Testis (tissue), 3 donors: ENCODE data around the gene EIF4G3. TPM values are rescaled to one million over a fixed set of nuclear protein-coding genes. Genes with fewer than 3 reads are reported as not detected.
"Not testable (repeated sequence)": the region's sequence is repeated elsewhere in the genome, so short reads cannot be mapped to it uniquely, and the experiment has no call there.

Source experiments
- DNase-seq: peaks from one replicate; pipeline ENCODE4 v3.0.0-alpha.2; 2019
- H3K27ac ChIP-seq, 2 donors: fragments of 200-600 bp; sonication (generic); one replicate each; pipeline ENCODE4 v1.5.1; 2019
- H3K27me3 ChIP-seq: fragments of 200-600 bp; sonication (generic); one replicate; pipeline ENCODE4 v1.5.1; 2019
- H3K36me3 ChIP-seq: fragments of 200-600 bp; sonication (generic); one replicate; pipeline ENCODE4 v1.5.1; 2017; ENCODE audit warnings: low read depth; ENCODE audit errors: missing control alignments
- H3K4me1 ChIP-seq: fragments of 200-600 bp; sonication (generic); one replicate; pipeline ENCODE4 v1.5.1; 2019
- H3K4me3 ChIP-seq, 2 donors: fragments of 200-600 bp; sonication (generic); one replicate each; pipeline ENCODE4 v1.5.1; 2017 to 2019
- H3K9me3 ChIP-seq: fragments of 200-600 bp; sonication (generic); one replicate; pipeline ENCODE4 v1.5.1; 2017
- CTCF ChIP-seq, 3 experiments: fragments of 450-650 bp in 2 of 3; fragments of 200-600 bp in 1 of 3; sonication (generic) in 1 of 3; IDR thresholded peaks; one replicate each; pipeline ENCODE4 v1.5.1; 2016 to 2019; ENCODE audit warnings: antibody characterized with exemption in 3 of 3, mild to moderate bottlenecking in 2 of 3, moderate library complexity in 1 of 3
- POLR2A ChIP-seq: fragments of 450-650 bp; IDR thresholded peaks from one replicate; pipeline ENCODE4 v1.6.1; 2017; ENCODE audit warnings: antibody characterized with exemption, mild to moderate bottlenecking, moderate library complexity
- WGBS, 2 donors: methylation state at CpG; one replicate each; pipeline ENCODE4 v1.1.5; 2018; 5-methylcytosine and 5-hydroxymethylcytosine counted together
- intact Hi-C: fragments of 100-400 bp; cut with DNase I; formaldehyde crosslinking; loops from one replicate; pipeline ENCODE4 v1.15.1; 2023; ENCODE audit warnings: low total_unique reads
- polyA plus RNA-seq: library from polyadenylated mRNA; stranded (reverse); fragments of 350-450 nt; fragmentation: Illumina TruSeq; extraction: RNeasy Lipid Tissue Mini Kit (QIAGEN cat#74804); gene quantifications from one replicate; pipeline ENCODE4 v1.2.3, GENCODE V29; 2014; ENCODE audit warnings: low read depth, low replicate concordance; ENCODE audit not compliant: insufficient read depth
- total RNA-seq, 2 donors: library from RNA; depleted of rRNA; stranded (reverse); fragments of >200 nt; gene quantifications; one replicate each; pipeline ENCODE4 v1.2.3, GENCODE V29; 2016

Gene EIF4G3
- total and polyA plus RNA-seq, 3 donors from 2014 or later, result 146 to 198 (median 165) TPM

GRCh38 chr1:20928146-20928545, 248.6 kb downstream of the EIF4G3 start:
- WGBS, 2 donors, result 83 to 84% methylated on average over 4 of the region's 4 CpGs
- Histone ChIP-seq H3K4me3 (no peak overlapping the region), H3K36me3 (no peaks in the 10 kb centered on the region), H3K27me3 (no peaks in the 10 kb centered on the region), H3K4me1 (no peaks in the 10 kb centered on the region), H3K27ac (no peak overlapping the region), H3K9me3 (no peaks in the 10 kb centered on the region)
- DNase-seq, result no peak
- intact Hi-C loops, result no loop called here
- no peak for TF ChIP-seq CTCF (IDR thresholded peaks at IDR 0.05)
- no peak for TF ChIP-seq POLR2A

GRCh38 chr1:20921285-20921684, 255.4 kb downstream of the EIF4G3 start:
- H3K36me3 ChIP-seq, result no peaks in the 10 kb centered on the region
- TF ChIP-seq POLR2A, result no peak
- no peak for TF ChIP-seq CTCF (IDR thresholded peaks at IDR 0.05)
- no peak for DNase-seq
- H3K9me3 ChIP-seq, result no peaks in the 10 kb centered on the region
- no peaks in the 10 kb centered on the region for H3K27me3 ChIP-seq
- no peak overlapping the region for H3K27ac ChIP-seq
- no peak overlapping the region for H3K4me3 ChIP-seq
- 75 to 78% methylated on average over 3 of the region's 3 CpGs for WGBS, 2 donors
- H3K4me1 ChIP-seq, result no peaks in the 10 kb centered on the region
- intact Hi-C loops, result no loop called here

- DNase-seq, result no peak
- no peaks in the 10 kb centered on the region for H3K27me3 ChIP-seq
- H3K4me3 ChIP-seq, result no peak overlapping the region
- TF ChIP-seq CTCF (IDR thresholded peaks at IDR 0.05), result no peak
- TF ChIP-seq POLR2A, result no peak
- no peaks in the 10 kb centered on the region for H3K9me3 ChIP-seq
- intact Hi-C loops, result no loop called here
- WGBS, 2 donors, result 91 to 98% methylated on average over 2 of the region's 2 CpGs
- no peak overlapping the region for H3K27ac ChIP-seq
- no peaks in the 10 kb centered on the region for H3K4me1 ChIP-seq
- no peaks in the 10 kb centered on the region for H3K36me3 ChIP-seq
These were observed 263.5 kb downstream of the EIF4G3 start for GRCh38 chr1:20913242-20913641.

GRCh38 chr1:20907526-20907925, 269.2 kb downstream of the EIF4G3 start:
- H3K36me3 ChIP-seq, H3K4me1 ChIP-seq, H3K4me3 ChIP-seq, H3K27me3 ChIP-seq, intact Hi-C loops, H3K9me3 ChIP-seq, DNase-seq, H3K27ac ChIP-seq: not testable (repeated sequence)
- WGBS, 2 donors, result 91 to 93% methylated on average over 2 of the region's 2 CpGs

GRCh38 chr1:20903437-20903836, 273.3 kb downstream of the EIF4G3 start:
- 86 to 89% methylated on average over 2 of the region's 2 CpGs for WGBS, 2 donors
- Histone ChIP-seq H3K27me3 (no peaks in the 10 kb centered on the region), H3K36me3 (no peaks in the 10 kb centered on the region), H3K9me3 (no peaks in the 10 kb centered on the region), H3K4me1 (no peaks in the 10 kb centered on the region), H3K27ac (no peak overlapping the region), H3K4me3 (no peak overlapping the region)
- intact Hi-C loops, result no loop called here
- no peak for DNase-seq
- TF ChIP-seq CTCF (IDR thresholded peaks at IDR 0.05) (no peak), POLR2A (no peak)
